Forelimb muscle (tissue), 1 donor: Measurements from ENCODE around the gene TUBE1. TPM values are rescaled to one million over a fixed set of nuclear protein-coding genes. Genes with fewer than 3 reads are reported as not detected.
"Not testable (repeated sequence)": the region's sequence is repeated elsewhere in the genome, so short reads cannot be mapped to it uniquely, and the experiment has no call there.

Source experiments
- DNase-seq: peaks from one replicate; pipeline ENCODE4 v3.0.0-alpha.2; 2013; ENCODE audit warnings: low read depth
- polyA plus RNA-seq: library from polyadenylated mRNA; unstranded; fragments of 120-200 nt; gene quantifications from one replicate; pipeline ENCODE4 v1.2.1, GENCODE V29; 2013; ENCODE audit not compliant: insufficient read length

The TUBE1 gene
- 20.7 TPM for polyA plus RNA-seq

- peak; percentile 97 for DNase-seq
Observed at GRCh38 chr6:112087136-112087911, at the start of gene TUBE1, which contains the start of gene FAM229B. TSS of gene TUBE1 (minus strand) at chr6:112087482. CDS start at chr6:112087434, 48 bp downstream. TSS of gene FAM229B (plus strand) at chr6:112087591. CDS start at chr6:112099284, 11,693 bp downstream.

GRCh38 chr6:112130878-112131277 lies 43.6 kb upstream of the TUBE1 start:
- no peak for DNase-seq

- DNase-seq, result no peak
Observed at GRCh38 chr6:112128208-112128607, 40.9 kb upstream of the TUBE1 start.

- DNase-seq, result no peak
Observed at GRCh38 chr6:112123982-112124381, 36.7 kb upstream of the TUBE1 start.

- no peak for DNase-seq
Observed at GRCh38 chr6:112122756-112123155, 35.5 kb upstream of the TUBE1 start.

GRCh38 chr6:112118034-112118433 lies 30.8 kb upstream of the TUBE1 start:
- no peak for DNase-seq

GRCh38 chr6:112117554-112117953 lies 30.3 kb upstream of the TUBE1 start:
- no peak for DNase-seq

- no peak for DNase-seq
Observed at GRCh38 chr6:112116221-112116620, 28.9 kb upstream of the TUBE1 start.

- DNase-seq, result no peak
Observed at GRCh38 chr6:112114577-112115223, 27.4 kb upstream of the TUBE1 start.

GRCh38 chr6:112113918-112114317 lies 26.6 kb upstream of the TUBE1 start:
- DNase-seq, result no peak

GRCh38 chr6:112113431-112113830 lies 26.1 kb upstream of the TUBE1 start:
- DNase-seq, result peak; percentile 60

- no peak for DNase-seq
Observed at GRCh38 chr6:112109262-112109661, 22.0 kb upstream of the TUBE1 start.

- no peak for DNase-seq
Observed at GRCh38 chr6:112106562-112106961, 19.3 kb upstream of the TUBE1 start.

GRCh38 chr6:112106026-112106425 lies 18.7 kb upstream of the TUBE1 start:
- not testable (repeated sequence) for DNase-seq

- DNase-seq, result no peak
Observed at GRCh38 chr6:112100561-112100960, 13.3 kb upstream of the TUBE1 start.

- DNase-seq, result no peak
Observed at GRCh38 chr6:112096901-112097300, 9.6 kb upstream of the TUBE1 start.

GRCh38 chr6:112087916-112088315 lies 634 bp upstream of the TUBE1 start:
- DNase-seq, result no peak

- peak; percentile 43 for DNase-seq
Observed at GRCh38 chr6:112086744-112087135, 542 bp downstream of the TUBE1 start.

- DNase-seq, result no peak
Observed at GRCh38 chr6:112085286-112086065, 1.8 kb downstream of the TUBE1 start.

- no peak for DNase-seq
Observed at GRCh38 chr6:112081569-112081968, 5.7 kb downstream of the TUBE1 start.

GRCh38 chr6:112066606-112067005 lies 20.7 kb downstream of the TUBE1 start:
- no peak for DNase-seq

- no peak for DNase-seq
Observed at GRCh38 chr6:112065426-112065986, 21.8 kb downstream of the TUBE1 start.
